ENCODE measurements around the gene TIPARP. TPM values are rescaled to one million over a fixed set of nuclear protein-coding genes. Genes with fewer than 3 reads are reported as not detected.
A peak's percentile ranks its signal among the peaks of the same experiment; 100 is the strongest.

The TIPARP gene
- total and polyA plus RNA-seq, 5 donors from 2014 or later: 11.5 to 120 (median 22.5) TPM

DNA sequence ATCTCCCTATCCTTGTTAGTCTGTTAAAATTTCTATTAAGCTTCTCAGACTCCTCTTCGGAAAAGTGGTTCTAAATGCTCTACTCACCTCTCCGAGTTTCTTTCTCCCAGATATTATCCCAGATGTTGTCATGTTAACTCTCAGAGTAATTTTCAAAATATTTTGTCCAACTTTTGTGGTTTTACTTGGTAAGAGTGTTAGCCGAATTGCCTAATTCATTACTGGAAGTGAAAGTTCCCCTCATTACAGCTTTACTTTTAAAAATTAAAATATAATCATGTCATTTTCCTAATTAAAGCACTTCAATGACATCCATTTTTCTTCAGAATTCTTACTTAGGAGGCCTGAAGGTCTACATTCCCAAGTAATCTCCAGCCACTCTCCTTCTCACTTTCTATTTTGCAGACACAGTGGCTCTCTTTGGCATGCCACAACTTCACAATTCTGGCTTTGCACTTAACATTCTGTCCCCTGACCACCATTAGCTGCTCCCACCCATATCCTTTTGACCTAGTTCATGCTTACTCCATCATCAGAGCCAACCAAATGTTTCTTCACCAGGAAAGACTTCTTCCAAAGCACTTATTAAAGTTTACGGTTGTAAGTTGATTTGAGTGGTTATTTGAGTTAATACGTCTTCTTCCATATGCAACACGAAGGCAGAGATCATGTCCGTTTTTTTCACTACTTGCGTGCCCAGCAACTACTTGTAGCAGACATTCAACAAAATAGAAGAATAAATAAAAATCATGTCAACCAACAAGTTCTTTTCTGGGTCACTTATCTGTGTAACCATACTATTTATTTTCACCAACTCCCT, 10.2 kb upstream of the TIPARP start:
- Histone ChIP-seq H3K27ac (ENCODE audit: insufficient read depth, low read length, poor library complexity, severe bottlenecking) (peak overlapping the region; percentile 70), H3K27me3 (ENCODE audit: control insufficient read depth, insufficient read depth, low read length) (no peaks in the 10 kb centered on the region), H3K36me3 (ENCODE audit: control insufficient read depth, insufficient read depth, low read length) (no peaks in the 10 kb centered on the region), H3K4me1 (ENCODE audit: control insufficient read depth, insufficient read depth, low read length, poor library complexity, severe bottlenecking) (peaks cover 44% of the 10 kb centered on the region), H3K9me3 (ENCODE audit: control insufficient read depth in 2 of 2, low read length in 2 of 2) (no peaks in the 10 kb centered on the region), H3K4me3 (ENCODE audit: low read depth, low read length) (peak overlapping the region; percentile 67)
- Mint-ChIP-seq H3K4me3 (peak overlapping the region; percentile 63 to 76 (median 70)), H3K36me3 (no peaks in the 10 kb centered on the region), H3K27ac (peak overlapping the region; percentile 51 to 93 (median 61)), H3K4me1 (peaks cover 32 to 65% (median 46%) of the 10 kb centered on the region in 4 donors), H3K9me3 (peaks cover 0 to under 1% (median 0%) of the 10 kb centered on the region in 7 donors), H3K27me3 (peaks cover 5% of the 10 kb centered on the region)
- DNase-seq: peak in 1 of 3 donors; percentile 49
- no peak for ATAC-seq (ENCODE audit: low read depth in 2 of 2)

DNA sequence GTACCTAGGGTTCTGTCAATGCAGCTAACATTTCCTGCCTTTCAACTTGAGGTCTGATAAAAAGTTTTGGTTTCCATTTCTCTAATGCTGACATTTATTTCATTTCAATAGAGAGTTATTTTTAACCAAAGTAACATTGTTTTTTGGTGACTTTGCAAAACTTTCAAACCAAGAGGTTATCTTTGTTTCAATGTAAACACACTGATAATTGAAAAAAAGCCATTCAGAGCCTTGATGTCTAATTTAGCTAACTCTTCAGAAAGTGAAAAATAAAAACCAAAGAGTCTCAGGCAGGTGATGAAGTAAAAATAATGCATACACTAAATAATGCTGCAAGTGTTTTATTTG, 9.6 kb upstream of the TIPARP start:
- no peaks in the 10 kb centered on the region for H3K27me3 ChIP-seq (ENCODE audit: control insufficient read depth, insufficient read depth, low read length)
- peaks cover under 1% of the 10 kb centered on the region for H3K27me3 Mint-ChIP-seq
- H3K4me1 Mint-ChIP-seq: peaks cover 32 to 65% (median 46%) of the 10 kb centered on the region in 4 donors
- H3K9me3 Mint-ChIP-seq: no peaks in the 10 kb centered on the region
- H3K36me3 Mint-ChIP-seq: no peaks in the 10 kb centered on the region
- peak overlapping the region; percentile 63 to 76 (median 70) for H3K4me3 Mint-ChIP-seq
- no peaks in the 10 kb centered on the region for H3K36me3 ChIP-seq (ENCODE audit: control insufficient read depth, insufficient read depth, low read length)
- peak in 2 of 3 donors; percentile 50 to 81 for DNase-seq
- H3K27ac ChIP-seq (ENCODE audit: insufficient read depth, low read length, poor library complexity, severe bottlenecking): peak overlapping the region; percentile 70
- peak overlapping the region; percentile 67 for H3K4me3 ChIP-seq (ENCODE audit: low read depth, low read length)
- ATAC-seq (ENCODE audit: low read depth in 2 of 2): peak; percentile 76 to 83
- no peaks in the 10 kb centered on the region for H3K9me3 ChIP-seq (ENCODE audit: control insufficient read depth in 2 of 2, low read length in 2 of 2)
- H3K4me1 ChIP-seq (ENCODE audit: control insufficient read depth, insufficient read depth, low read length, poor library complexity, severe bottlenecking): peaks cover 44% of the 10 kb centered on the region
- H3K27ac Mint-ChIP-seq: peak overlapping the region; percentile 51 to 93 (median 61)

DNA sequence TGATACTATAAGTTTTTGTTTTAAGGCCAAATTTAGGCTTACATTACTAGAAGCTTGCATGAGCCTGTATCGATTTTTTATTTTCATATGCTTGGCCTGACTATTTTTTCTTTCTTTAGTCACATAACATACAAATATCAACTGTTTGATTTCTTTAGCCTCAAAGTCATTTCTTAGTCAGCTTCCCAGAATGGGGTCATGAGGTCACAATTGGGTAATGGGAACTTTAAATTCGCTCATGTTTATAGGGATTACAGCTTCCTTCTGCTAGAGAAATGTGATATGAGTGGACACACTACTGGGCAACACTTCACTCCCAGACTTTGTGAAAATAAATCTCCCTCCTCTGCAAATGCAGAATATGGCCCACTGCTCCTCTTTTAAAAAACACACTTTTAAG, 9.1 kb upstream of the TIPARP start:
- no peak for ATAC-seq (ENCODE audit: low read depth in 2 of 2)
- H3K4me3 ChIP-seq (ENCODE audit: low read depth, low read length): peak overlapping the region; percentile 67
- H3K27ac Mint-ChIP-seq: peak overlapping the region in 2 of 3 donors; percentile 51 to 93
- no peaks in the 10 kb centered on the region for H3K9me3 ChIP-seq (ENCODE audit: control insufficient read depth in 2 of 2, low read length in 2 of 2)
- H3K4me3 Mint-ChIP-seq: peak overlapping the region; percentile 63 to 76 (median 70)
- H3K27me3 ChIP-seq (ENCODE audit: control insufficient read depth, insufficient read depth, low read length): no peaks in the 10 kb centered on the region
- no peaks in the 10 kb centered on the region for H3K36me3 ChIP-seq (ENCODE audit: control insufficient read depth, insufficient read depth, low read length)
- no peaks in the 10 kb centered on the region for H3K9me3 Mint-ChIP-seq
- H3K27ac ChIP-seq (ENCODE audit: insufficient read depth, low read length, poor library complexity, severe bottlenecking): peak overlapping the region; percentile 70
- peaks cover 32 to 65% (median 46%) of the 10 kb centered on the region in 4 donors for H3K4me1 Mint-ChIP-seq
- no peaks in the 10 kb centered on the region for H3K27me3 Mint-ChIP-seq
- no peak for DNase-seq
- H3K36me3 Mint-ChIP-seq: no peaks in the 10 kb centered on the region
- peaks cover 44% of the 10 kb centered on the region for H3K4me1 ChIP-seq (ENCODE audit: control insufficient read depth, insufficient read depth, low read length, poor library complexity, severe bottlenecking)

DNA sequence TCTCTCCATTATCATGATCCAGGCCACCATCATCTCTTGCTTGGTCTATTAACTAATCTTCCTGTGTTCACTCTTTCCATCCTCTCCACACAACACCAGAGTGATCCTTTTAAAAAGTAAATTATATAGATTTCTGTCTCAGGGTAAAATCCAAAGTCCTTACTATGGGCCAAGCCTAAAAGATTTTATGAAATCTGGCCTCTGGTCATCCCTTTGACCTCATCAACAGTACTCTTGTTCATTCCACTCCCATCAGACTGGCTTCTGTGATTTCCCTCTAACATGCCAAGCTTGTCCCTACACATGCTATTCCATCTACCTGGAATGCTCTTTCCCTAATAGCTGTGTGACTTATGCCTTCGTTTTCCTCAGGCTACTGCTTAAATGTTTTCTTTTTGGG, 8.3 kb upstream of the TIPARP start:
- Mint-ChIP-seq H3K27me3 (no peaks in the 10 kb centered on the region), H3K4me1 (peaks cover 32 to 65% (median 46%) of the 10 kb centered on the region in 4 donors), H3K9me3 (no peaks in the 10 kb centered on the region), H3K4me3 (peak overlapping the region in 2 of 4 donors; percentile 37 to 84), H3K27ac (peak overlapping the region in 2 of 3 donors; percentile 17 to 60), H3K36me3 (no peaks in the 10 kb centered on the region)
- DNase-seq (no peak), ATAC-seq (ENCODE audit: low read depth in 2 of 2) (no peak)
- peaks cover 44% of the 10 kb centered on the region for H3K4me1 ChIP-seq (ENCODE audit: control insufficient read depth, insufficient read depth, low read length, poor library complexity, severe bottlenecking)
- H3K4me3 ChIP-seq (ENCODE audit: low read depth, low read length): peak overlapping the region; percentile 0
- H3K27me3 ChIP-seq (ENCODE audit: control insufficient read depth, insufficient read depth, low read length): no peaks in the 10 kb centered on the region
- H3K9me3 ChIP-seq (ENCODE audit: control insufficient read depth in 2 of 2, low read length in 2 of 2): no peaks in the 10 kb centered on the region
- peak overlapping the region; percentile 70 for H3K27ac ChIP-seq (ENCODE audit: insufficient read depth, low read length, poor library complexity, severe bottlenecking)
- no peaks in the 10 kb centered on the region for H3K36me3 ChIP-seq (ENCODE audit: control insufficient read depth, insufficient read depth, low read length)

DNA sequence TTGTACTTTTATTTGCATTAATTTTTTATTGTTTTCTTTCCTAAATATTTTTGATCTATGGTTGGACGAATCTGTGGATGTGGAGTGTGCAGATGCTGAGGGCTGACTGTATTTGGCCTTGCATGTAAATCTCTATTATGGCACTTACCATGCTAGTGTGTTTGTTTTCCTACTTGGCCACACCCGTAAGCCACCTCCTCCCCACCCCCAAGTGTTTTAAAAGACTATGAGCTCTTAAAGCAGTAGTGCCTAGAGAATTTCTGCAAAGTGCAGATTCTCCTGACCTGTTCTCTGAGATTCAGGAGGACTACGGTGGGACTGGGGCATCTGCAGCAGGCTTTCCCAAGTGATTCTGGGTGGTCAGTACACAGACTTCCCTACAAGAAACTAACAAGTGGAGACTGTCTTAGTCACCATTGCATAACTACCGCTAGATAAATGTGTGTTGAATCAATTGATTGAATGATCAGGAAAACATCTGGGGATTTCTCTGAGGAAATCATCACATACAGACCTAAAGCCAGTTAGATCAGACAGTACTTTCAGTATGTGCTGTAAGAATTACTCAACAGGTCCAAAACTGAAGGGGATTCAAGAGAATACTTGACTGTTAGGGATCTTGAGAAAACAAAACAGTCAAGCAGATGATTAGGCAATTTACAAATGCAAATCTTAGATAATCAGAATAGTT, 6.2 kb upstream of the TIPARP start:
- Mint-ChIP-seq H3K27ac (peak overlapping the region in 1 of 3 donors; percentile 1), H3K27me3 (no peaks in the 10 kb centered on the region), H3K36me3 (no peaks in the 10 kb centered on the region), H3K9me3 (no peaks in the 10 kb centered on the region), H3K4me1 (peaks cover 29 to 68% (median 43%) of the 10 kb centered on the region in 4 donors), H3K4me3 (peak overlapping the region; percentile 48 to 74 (median 70))
- no peaks in the 10 kb centered on the region for H3K9me3 ChIP-seq (ENCODE audit: control insufficient read depth in 2 of 2, low read length in 2 of 2)
- H3K27ac ChIP-seq (ENCODE audit: insufficient read depth, low read length, poor library complexity, severe bottlenecking): no peak overlapping the region
- H3K4me3 ChIP-seq (ENCODE audit: low read depth, low read length): peak overlapping the region; percentile 54
- H3K27me3 ChIP-seq (ENCODE audit: control insufficient read depth, insufficient read depth, low read length): no peaks in the 10 kb centered on the region
- peaks cover 44% of the 10 kb centered on the region for H3K4me1 ChIP-seq (ENCODE audit: control insufficient read depth, insufficient read depth, low read length, poor library complexity, severe bottlenecking)
- ATAC-seq (ENCODE audit: low read depth in 2 of 2): no peak
- no peaks in the 10 kb centered on the region for H3K36me3 ChIP-seq (ENCODE audit: control insufficient read depth, insufficient read depth, low read length)
- peak in 1 of 3 donors; percentile 81 for DNase-seq

DNA sequence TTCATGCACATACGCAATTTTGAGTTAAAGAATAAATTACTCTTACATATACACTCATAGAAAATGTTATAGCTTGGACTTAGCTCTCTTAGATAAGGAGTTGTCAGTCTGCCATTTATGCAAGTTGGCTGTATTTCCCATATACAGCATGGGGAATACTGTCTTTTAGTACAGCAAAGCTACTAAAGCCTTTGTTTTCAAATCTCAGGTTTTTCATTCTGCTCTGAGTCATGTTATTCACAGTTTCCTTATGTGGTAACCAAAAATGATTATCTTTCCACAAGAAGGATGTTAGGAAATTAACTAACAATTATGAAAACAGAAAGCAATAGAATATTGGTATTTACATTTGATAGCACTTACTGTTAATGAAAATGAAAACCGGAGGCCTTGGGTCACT, 4.3 kb upstream of the TIPARP start:
- H3K9me3 Mint-ChIP-seq: no peaks in the 10 kb centered on the region
- DNase-seq (no peak), ATAC-seq (ENCODE audit: low read depth in 2 of 2) (no peak)
- H3K27me3 Mint-ChIP-seq: peaks cover 4% of the 10 kb centered on the region
- Histone ChIP-seq H3K27me3 (ENCODE audit: control insufficient read depth, insufficient read depth, low read length) (no peaks in the 10 kb centered on the region), H3K27ac (ENCODE audit: insufficient read depth, low read length, poor library complexity, severe bottlenecking) (no peak overlapping the region), H3K9me3 (ENCODE audit: control insufficient read depth in 2 of 2, low read length in 2 of 2) (no peaks in the 10 kb centered on the region), H3K4me1 (ENCODE audit: control insufficient read depth, insufficient read depth, low read length, poor library complexity, severe bottlenecking) (peaks cover 35% of the 10 kb centered on the region), H3K36me3 (ENCODE audit: control insufficient read depth, insufficient read depth, low read length) (no peaks in the 10 kb centered on the region), H3K4me3 (ENCODE audit: low read depth, low read length) (no peak overlapping the region)
- H3K4me1 Mint-ChIP-seq: peaks cover 26 to 65% (median 38%) of the 10 kb centered on the region in 4 donors
- no peaks in the 10 kb centered on the region for H3K36me3 Mint-ChIP-seq
- no peak overlapping the region for H3K27ac Mint-ChIP-seq
- no peak overlapping the region for H3K4me3 Mint-ChIP-seq

DNA sequence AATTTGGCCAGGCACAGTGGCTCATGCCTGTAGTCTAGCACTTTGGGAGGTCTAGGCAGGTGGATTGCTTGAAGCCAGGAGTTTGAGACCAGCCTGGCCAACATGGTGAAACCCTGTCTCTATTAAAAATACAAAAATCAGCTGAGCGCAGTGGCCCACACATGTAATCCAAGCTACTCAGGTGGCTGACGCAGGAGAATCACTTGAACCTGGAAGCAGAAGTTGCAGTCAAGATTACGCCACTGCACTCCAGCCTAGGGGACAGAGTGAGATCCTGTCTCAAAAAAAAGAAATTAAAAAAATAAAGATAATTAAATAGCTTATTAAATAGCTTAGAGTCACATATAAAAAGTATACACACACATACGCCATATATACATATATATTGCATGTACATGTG, 3.7 kb upstream of the TIPARP start:
- Histone ChIP-seq H3K27ac (ENCODE audit: insufficient read depth, low read length, poor library complexity, severe bottlenecking) (no peak overlapping the region), H3K4me1 (ENCODE audit: control insufficient read depth, insufficient read depth, low read length, poor library complexity, severe bottlenecking) (peaks cover 29% of the 10 kb centered on the region), H3K9me3 (ENCODE audit: control insufficient read depth in 2 of 2, low read length in 2 of 2) (no peaks in the 10 kb centered on the region), H3K27me3 (ENCODE audit: control insufficient read depth, insufficient read depth, low read length) (no peaks in the 10 kb centered on the region), H3K36me3 (ENCODE audit: control insufficient read depth, insufficient read depth, low read length) (no peaks in the 10 kb centered on the region), H3K4me3 (ENCODE audit: low read depth, low read length) (no peak overlapping the region)
- ATAC-seq (ENCODE audit: low read depth in 2 of 2) (no peak), DNase-seq (no peak)
- peaks cover 20 to 60% (median 34%) of the 10 kb centered on the region in 4 donors for H3K4me1 Mint-ChIP-seq
- no peaks in the 10 kb centered on the region for H3K9me3 Mint-ChIP-seq
- H3K27ac Mint-ChIP-seq: no peak overlapping the region
- H3K27me3 Mint-ChIP-seq: peaks cover 4% of the 10 kb centered on the region
- no peak overlapping the region for H3K4me3 Mint-ChIP-seq
- H3K36me3 Mint-ChIP-seq: no peaks in the 10 kb centered on the region

Measured in CD4-positive, CD25-positive, alpha-beta regulatory T cell (primary cell).